Suprapubic skin (tissue), 3 donors: ENCODE measurements around the gene GABRB3.

Experiments used
- CTCF ChIP-seq, 2 donors: fragments of 200-600 bp in 1 of 2; fragments of 450-650 bp in 1 of 2; sonication (generic) in 1 of 2; IDR thresholded peaks; one replicate each; pipeline ENCODE4 v1.5.1; 2016 to 2019; ENCODE audit warnings: antibody characterized with exemption in 2 of 2, mild to moderate bottlenecking in 1 of 2, moderate library complexity in 1 of 2
- POLR2A ChIP-seq, 2 donors: fragments of 450-650 bp; IDR thresholded peaks; one replicate each; pipeline ENCODE4 v1.6.1; 2017; ENCODE audit warnings: antibody characterized with exemption in 2 of 2, mild to moderate bottlenecking in 2 of 2, moderate library complexity in 2 of 2

GRCh38 chr15:26624128-26624527 is 148.7 kb downstream of the GABRB3 start:
- no peak for TF ChIP-seq CTCF (IDR thresholded peaks at IDR 0.05)
- no peak for TF ChIP-seq POLR2A (IDR thresholded peaks at IDR 0.05)
